ENCODE results near the gene DIRAS1. TPM values are rescaled to one million over a fixed set of nuclear protein-coding genes. Genes with fewer than 3 reads are reported as not detected.

The DIRAS1 gene
- total and polyA plus RNA-seq, 2 donors (not counting 3 experiments of a cell fraction or from before 2014, with no cell fraction given) = 0.09 to 0.17 TPM

- Histone ChIP-seq H3K9me1 (replicated peaks; ENCODE audit: control insufficient read depth, extremely low read depth, insufficient read depth, low read length) (no peaks in the 10 kb centered on the region), H3K27ac (ENCODE audit: insufficient read depth, low read depth, low read length) (no peak overlapping the region), H3K79me2 (ENCODE audit: control insufficient read depth, insufficient read depth, low read length) (no peaks in the 10 kb centered on the region), H3K4me2 (ENCODE audit: insufficient read depth, low read length) (no peak overlapping the region), H3K9me3 (replicated peaks; ENCODE audit: control insufficient read depth, insufficient read depth, low read length) (no peaks in the 10 kb centered on the region), H3K4me1 (ENCODE audit: control insufficient read depth, extremely low read depth, insufficient read depth, low read length) (no peaks in the 10 kb centered on the region), H2AFZ (ENCODE audit: low read depth, low read length) (no peak overlapping the region), H4K20me1 (replicated peaks; ENCODE audit: control insufficient read depth, extremely low read depth, insufficient read depth, low read length) (no peaks in the 10 kb centered on the region), H3K27me3 (ENCODE audit: control insufficient read depth in 2 of 2, insufficient read depth in 2 of 2, low read length in 2 of 2) (no peaks in the 10 kb centered on the region), H3K9ac (replicated peaks; ENCODE audit: extremely low read depth, insufficient read depth, low read length) (no peak overlapping the region), H3K36me3 (ENCODE audit: control insufficient read depth in 2 of 2, extremely low read depth in 1 of 2, insufficient read depth in 2 of 2, low read length in 2 of 2) (no peaks in the 10 kb centered on the region), H3K4me3 (replicated peaks in 1 of 3; ENCODE audit: insufficient read depth in 1 of 3, low read depth in 1 of 3, low read length in 3 of 3) (no peak overlapping the region)
- ChIA-PET CTCF (interaction anchor here (0.9 kb wide), 1 partner anchor 38 kb away, joined by 3 read pairs; no protein-coding TSS in a partner anchor), POLR2A (no interaction called here)
- dilution Hi-C loops (cut with MboI; ENCODE audit: extremely low pct_ligation_motif_present, low sequenced_read_pairs) = no loop called here
- TF ChIP-seq FOS (IDR thresholded peaks at IDR 0.05; ENCODE audit: borderline replicate concordance, insufficient read depth, low read length) (no peak), POLR2AphosphoS5 (IDR thresholded peaks at IDR 0.05; ENCODE audit: insufficient read depth, low read depth, low read length) (no peak), EZH2 (IDR thresholded peaks at IDR 0.05; ENCODE audit: borderline replicate concordance, low read depth, low read length, severe bottlenecking) (no peak), MAX (IDR thresholded peaks at IDR 0.05; ENCODE audit: insufficient read depth, insufficient read length) (no peak), POLR2A (IDR thresholded peaks at IDR 0.05; ENCODE audit: low read depth, low read length) (no peak), CTCF (IDR thresholded peaks at IDR 0.05; ENCODE audit: extremely low read depth in 1 of 2, insufficient read depth in 1 of 2, low read depth in 1 of 2, low read length in 2 of 2) (no peak)
- intact Hi-C loops (cut with micrococcal nuclease) = no loop called here
- no peak for FAIRE-seq
- no TSS peak for BruUV-seq (replicated peaks)
- DNase-seq (ENCODE audit: low read depth, low spot score) = no peak
Measured at GRCh38 chr19:2711172-2711874, 9.8 kb downstream of the DIRAS1 start.
